Transverse colon (tissue), 4 donors: ENCODE data around the gene SNRPB2. TPM values are rescaled to one million over a fixed set of nuclear protein-coding genes. Genes with fewer than 3 reads are reported as not detected.

Experiments used
- DNase-seq: peaks from one replicate; pipeline ENCODE4 v3.0.0-alpha.2; 2019
- H3K27ac ChIP-seq, 4 donors: fragments of 200-600 bp; sonication (generic); 2 replicates each; pipeline ENCODE4 v1.5.1; 2016 to 2018; ENCODE audit warnings: inconsistent platforms in 4 of 4
- H3K27me3 ChIP-seq: fragments of 200-600 bp; sonication (generic); 2 replicates; pipeline ENCODE4 v1.5.1; 2017; ENCODE audit warnings: inconsistent platforms
- H3K36me3 ChIP-seq, 4 donors: fragments of 200-600 bp; sonication (generic); 2 replicates each; pipeline ENCODE4 v1.5.1; 2017 to 2019; ENCODE audit warnings: inconsistent platforms in 4 of 4
- H3K4me1 ChIP-seq, 4 donors: fragments of 200-600 bp; sonication (generic); 2 replicates each; pipeline ENCODE4 v1.5.1; 2017 to 2020; ENCODE audit warnings: inconsistent platforms in 4 of 4
- H3K4me3 ChIP-seq, 4 donors: fragments of 200-600 bp; sonication (generic); 1 replicate in 1 of 4; 2 replicates in 3 of 4; pipeline versions ENCODE4 v1.5.1 to v1.6.1; 2017 to 2019; ENCODE audit warnings: inconsistent platforms in 4 of 4
- H3K9me3 ChIP-seq, 2 donors: fragments of 200-600 bp; sonication (generic); 2 replicates each; pipeline ENCODE4 v1.5.1; 2017 to 2019; ENCODE audit warnings: inconsistent platforms in 2 of 2
- EP300 ChIP-seq: sonication (generic); formaldehyde crosslinking; IDR thresholded peaks from one replicate; pipeline ENCODE4 v1.6.1; 2017; ENCODE audit warnings: antibody characterized with exemption, low read depth
- POLR2A ChIP-seq: fragments of 450-650 bp; IDR thresholded peaks from one replicate; pipeline ENCODE4 v1.6.1; 2016; ENCODE audit warnings: antibody characterized with exemption, mild to moderate bottlenecking, moderate library complexity
- POLR2AphosphoS5 ChIP-seq, 3 donors: sonication (generic); formaldehyde crosslinking; IDR thresholded peaks; one replicate each; pipeline ENCODE4 v1.6.1; 2016; ENCODE audit warnings: antibody characterized with exemption in 3 of 3
- WGBS, 2 donors: methylation state at CpG; one replicate each; pipeline ENCODE4 v1.1.5; 2018; ENCODE audit warnings: low coverage in 1 of 2; 5-methylcytosine and 5-hydroxymethylcytosine counted together
- in situ Hi-C, 4 donors: fragments of 200-750 bp; cut with MboI; loops; one replicate each; pipeline versions ENCODE4 v1.15.0 to v1.15.1; 2017; ENCODE audit warnings: low sequenced_read_pairs in 3 of 4, low pct_ligation_motif_present in 1 of 4, low pct_unique_long_range_greater_than_20kb in 1 of 4
- intact Hi-C: fragments of 100-400 bp; cut with DNase I; formaldehyde crosslinking; loops from one replicate; pipeline ENCODE4 v1.15.1; 2023; ENCODE audit warnings: low total_unique reads
- total RNA-seq, 4 donors: library from RNA; depleted of rRNA; stranded (reverse); fragments of >200 nt; gene quantifications; one replicate each; pipeline ENCODE4 v1.1.0, GENCODE V29; 2016
- TF ChIP-seq, protein P1 (sequence below), 5 experiments: fragments of 200-600 bp in 3 of 5; fragments of 450-650 bp in 2 of 5; sonication (generic) in 3 of 5; IDR thresholded peaks; 1 replicate in 2 of 5; 2 replicates in 3 of 5; pipeline ENCODE4 v1.5.1; 2016 to 2017; ENCODE audit warnings: antibody characterized with exemption in 5 of 5, inconsistent platforms in 3 of 5, mild to moderate bottlenecking in 2 of 5, moderate library complexity in 1 of 5

The SNRPB2 gene
- total RNA-seq, 4 donors from 2014 or later = 20.3 to 52.1 (median 30.9) TPM

DNA sequence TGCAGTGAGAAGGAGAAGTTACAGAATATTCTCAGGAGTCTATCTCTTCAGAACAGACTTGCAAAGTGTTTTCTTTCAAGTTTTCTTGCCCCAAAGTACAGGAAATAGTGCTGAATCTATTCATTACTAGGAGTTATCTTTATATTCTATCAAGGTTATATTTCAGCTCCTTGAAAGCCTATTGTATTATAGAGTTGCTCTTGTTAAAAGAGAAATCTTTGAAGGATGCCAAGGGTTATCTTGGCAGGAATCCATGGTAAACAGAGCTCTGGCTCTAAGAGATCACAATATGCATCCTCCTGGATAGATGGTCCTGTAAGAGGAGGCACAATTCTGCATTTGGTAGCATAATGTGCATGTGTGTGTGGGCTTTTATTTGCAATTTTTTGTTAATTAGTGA, 21.2 kb upstream of the SNRPB2 start:
- no peak for DNase-seq
- in situ Hi-C loops = loop anchor here in 1 of 4 donors (25.0 kb wide), 1 partner anchor 171 kb away; no protein-coding TSS in a partner anchor
- no peaks in the 10 kb centered on the region for H3K36me3 ChIP-seq
- TF ChIP-seq POLR2AphosphoS5 (IDR thresholded peaks at IDR 0.05) = no peak
- TF ChIP-seq, protein P1, sequence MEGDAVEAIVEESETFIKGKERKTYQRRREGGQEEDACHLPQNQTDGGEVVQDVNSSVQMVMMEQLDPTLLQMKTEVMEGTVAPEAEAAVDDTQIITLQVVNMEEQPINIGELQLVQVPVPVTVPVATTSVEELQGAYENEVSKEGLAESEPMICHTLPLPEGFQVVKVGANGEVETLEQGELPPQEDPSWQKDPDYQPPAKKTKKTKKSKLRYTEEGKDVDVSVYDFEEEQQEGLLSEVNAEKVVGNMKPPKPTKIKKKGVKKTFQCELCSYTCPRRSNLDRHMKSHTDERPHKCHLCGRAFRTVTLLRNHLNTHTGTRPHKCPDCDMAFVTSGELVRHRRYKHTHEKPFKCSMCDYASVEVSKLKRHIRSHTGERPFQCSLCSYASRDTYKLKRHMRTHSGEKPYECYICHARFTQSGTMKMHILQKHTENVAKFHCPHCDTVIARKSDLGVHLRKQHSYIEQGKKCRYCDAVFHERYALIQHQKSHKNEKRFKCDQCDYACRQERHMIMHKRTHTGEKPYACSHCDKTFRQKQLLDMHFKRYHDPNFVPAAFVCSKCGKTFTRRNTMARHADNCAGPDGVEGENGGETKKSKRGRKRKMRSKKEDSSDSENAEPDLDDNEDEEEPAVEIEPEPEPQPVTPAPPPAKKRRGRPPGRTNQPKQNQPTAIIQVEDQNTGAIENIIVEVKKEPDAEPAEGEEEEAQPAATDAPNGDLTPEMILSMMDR (IDR thresholded peaks at IDR 0.05) = no peak
- no peak for TF ChIP-seq POLR2A
- TF ChIP-seq EP300 = no peak
- H3K9me3 ChIP-seq = no peaks in the 10 kb centered on the region
- H3K4me3 ChIP-seq = no peak overlapping the region
- H3K27ac ChIP-seq = no peak overlapping the region
- intact Hi-C loops = no loop called here
- no peaks in the 10 kb centered on the region for H3K4me1 ChIP-seq
- peaks cover 16% of the 10 kb centered on the region for H3K27me3 ChIP-seq

DNA sequence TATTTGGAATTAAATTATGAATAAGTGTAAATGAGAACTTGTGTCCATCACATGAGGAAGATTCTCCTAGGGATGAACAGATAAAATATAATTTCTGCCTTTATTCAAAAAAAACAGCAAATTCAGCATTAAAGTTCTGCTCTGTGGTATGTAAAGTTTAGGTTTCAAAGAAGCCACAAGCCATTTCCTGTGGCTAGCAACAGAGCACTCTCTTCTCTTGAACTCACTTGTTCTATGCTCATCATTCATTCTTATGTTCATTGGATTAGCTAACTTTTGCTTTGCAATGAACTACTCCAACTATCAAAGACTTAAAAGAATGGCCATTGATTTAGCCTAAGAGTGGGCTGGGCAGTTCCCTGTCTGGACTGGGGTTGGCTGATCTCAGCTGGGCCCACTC, 20.8 kb upstream of the SNRPB2 start:
- in situ Hi-C loops = loop anchor here in 1 of 4 donors (25.0 kb wide), 1 partner anchor 172 kb away; no protein-coding TSS in a partner anchor
- Histone ChIP-seq H3K4me1 (no peaks in the 10 kb centered on the region), H3K36me3 (no peaks in the 10 kb centered on the region), H3K9me3 (no peaks in the 10 kb centered on the region), H3K27ac (no peak overlapping the region), H3K4me3 (no peak overlapping the region), H3K27me3 (peaks cover 16% of the 10 kb centered on the region)
- no peak for DNase-seq
- TF ChIP-seq, protein P1 (IDR thresholded peaks at IDR 0.05) = no peak
- TF ChIP-seq POLR2A (no peak), POLR2AphosphoS5 (IDR thresholded peaks at IDR 0.05) (no peak), EP300 (no peak)
- intact Hi-C loops = no loop called here

DNA sequence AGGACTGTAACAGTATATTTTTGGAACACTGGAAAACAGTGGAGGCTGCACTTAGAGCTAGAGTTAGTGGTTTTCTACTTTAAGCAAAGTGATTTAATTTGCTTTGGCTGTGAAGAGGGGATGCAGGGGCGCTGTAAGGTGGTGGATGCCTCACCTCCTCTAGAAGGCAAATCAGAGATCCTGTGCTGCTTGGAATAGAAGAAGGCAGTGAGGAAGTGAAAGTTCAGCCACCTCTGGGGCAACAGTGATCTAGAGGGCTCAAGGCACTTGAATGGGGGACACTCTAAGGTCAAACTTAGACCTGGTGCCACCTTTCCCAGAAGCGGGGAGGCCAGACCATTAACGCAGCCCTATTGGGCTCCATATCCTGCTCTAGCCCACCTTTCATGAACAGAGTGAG, 19.0 kb upstream of the SNRPB2 start:
- Histone ChIP-seq H3K9me3 (no peaks in the 10 kb centered on the region), H3K36me3 (no peaks in the 10 kb centered on the region), H3K4me1 (no peaks in the 10 kb centered on the region), H3K4me3 (no peak overlapping the region), H3K27me3 (peaks cover 26% of the 10 kb centered on the region), H3K27ac (no peak overlapping the region)
- DNase-seq = no peak
- in situ Hi-C loops (loop anchor here in 1 of 4 donors (25.0 kb wide), 1 partner anchor 173 kb away; no protein-coding TSS in a partner anchor), intact Hi-C loops (no loop called here)
- whole genome bisulfite sequencing, 2 donors = 85% methylated on average over 2 to 3 of the region's 3 CpGs
- TF ChIP-seq, protein P1 (IDR thresholded peaks at IDR 0.05) = no peak
- no peak for TF ChIP-seq POLR2AphosphoS5 (IDR thresholded peaks at IDR 0.05)
- no peak for TF ChIP-seq EP300

DNA sequence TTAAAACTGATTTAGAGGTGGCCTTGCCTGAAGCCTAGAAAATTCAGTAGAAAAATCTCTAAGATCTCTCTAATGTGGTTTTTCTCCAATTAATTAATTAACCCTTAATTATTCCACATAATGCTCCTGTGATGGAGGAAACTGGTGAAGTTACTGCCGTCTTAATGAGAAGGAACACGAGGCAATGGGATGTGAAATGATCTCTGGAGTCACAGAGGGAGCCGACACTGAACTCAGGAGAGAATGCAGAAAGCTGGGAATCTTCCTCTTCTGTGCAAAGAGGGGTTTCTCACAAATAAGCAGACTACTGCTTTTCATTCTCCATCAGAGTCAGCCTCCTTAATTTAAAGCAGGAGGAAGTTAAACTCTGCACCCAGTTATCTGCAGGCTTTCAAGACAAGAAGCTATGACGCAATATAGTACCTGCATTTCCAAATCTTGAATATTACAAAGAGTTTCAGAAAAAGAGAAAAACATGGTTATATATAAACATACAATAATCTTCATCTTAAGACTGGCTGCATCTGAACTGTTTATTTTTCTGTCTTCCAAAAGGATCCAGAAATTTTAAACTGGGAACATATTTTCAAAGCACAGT, 18.1 kb upstream of the SNRPB2 start:
- Histone ChIP-seq H3K27me3 (peaks cover 26% of the 10 kb centered on the region), H3K36me3 (no peaks in the 10 kb centered on the region), H3K27ac (no peak overlapping the region), H3K4me1 (no peaks in the 10 kb centered on the region), H3K9me3 (no peaks in the 10 kb centered on the region), H3K4me3 (no peak overlapping the region)
- no peak for DNase-seq
- in situ Hi-C loops (loop anchor here in 1 of 4 donors (25.0 kb wide), 1 partner anchor 174 kb away; no protein-coding TSS in a partner anchor), intact Hi-C loops (no loop called here)
- WGBS, 2 donors = 77 to 94% methylated on average over 2 to 4 of the region's 4 CpGs
- TF ChIP-seq, protein P1 (IDR thresholded peaks at IDR 0.05) = no peak
- no peak for TF ChIP-seq EP300
